GM19351 (cell line): Measurements from ENCODE around the gene TSPOAP1.

Experiments used
- ATAC-seq: cut with Tn5 transposase; IDR thresholded peaks from one replicate; pipeline ENCODE4 v1.9.1; 2021; ENCODE audit warnings: mild to moderate bottlenecking, moderate library complexity; ENCODE audit not compliant: unreplicated experiment

TSPOAP1 gene

DNA sequence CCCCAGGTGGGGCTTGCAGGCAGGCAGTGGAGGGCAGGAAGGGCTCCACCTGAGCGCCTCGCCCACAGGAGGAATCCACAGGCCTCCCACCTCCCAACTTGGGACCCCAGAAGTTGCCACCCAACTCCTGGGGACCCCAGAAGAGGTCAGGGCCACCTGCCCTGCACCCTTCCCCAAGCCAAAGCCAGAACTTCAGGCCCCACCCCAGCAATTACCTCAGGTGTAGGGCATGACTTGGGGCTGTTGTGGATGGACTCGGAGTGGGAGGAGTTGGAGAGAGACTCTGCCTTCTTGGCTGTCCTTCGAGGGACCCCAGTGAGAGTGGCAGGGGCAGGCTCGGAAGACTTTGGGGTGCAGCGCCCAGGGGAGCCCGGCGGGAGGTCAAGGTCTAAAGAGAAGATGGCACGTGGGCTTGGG lies 10.5 kb downstream of the TSPOAP1 start:
- no peak for ATAC-seq

DNA sequence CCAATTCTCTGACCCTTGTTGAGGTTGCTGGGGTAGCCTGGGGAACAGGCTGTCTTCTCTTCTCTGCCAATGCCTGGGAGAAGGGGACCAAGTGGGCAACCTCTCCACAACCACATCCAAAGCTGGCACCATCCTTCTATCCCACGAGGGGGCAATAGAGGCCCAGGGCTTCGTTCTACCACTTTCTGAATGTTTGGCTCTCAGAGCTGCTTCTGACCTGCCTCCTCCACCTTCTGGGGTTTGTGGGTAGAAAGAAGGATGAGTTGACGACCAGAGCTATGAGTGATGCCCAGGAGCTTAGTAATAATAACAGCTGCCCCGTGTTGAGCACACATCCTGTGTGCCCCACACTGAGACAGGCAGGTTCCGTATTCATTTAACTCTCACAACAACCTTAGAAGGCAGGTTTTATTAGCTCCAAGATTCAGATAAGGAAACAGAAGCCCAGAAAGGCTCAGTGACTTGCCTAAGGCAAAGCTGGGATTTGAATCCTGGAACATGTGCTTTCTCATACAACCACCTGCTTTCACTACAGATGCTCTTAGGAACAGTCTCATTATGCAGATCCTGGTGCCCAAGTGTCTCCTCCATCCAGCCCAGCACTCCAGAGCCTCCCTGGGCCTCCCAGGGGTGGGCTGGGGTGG lies 11.1 kb downstream of the TSPOAP1 start:
- ATAC-seq = peak; percentile 71

- no peak for ATAC-seq
Observed at GRCh38 chr17:58316260-58316960, 12.2 kb downstream of the TSPOAP1 start.

- ATAC-seq = no peak
Observed at GRCh38 chr17:58315750-58316149, 12.8 kb downstream of the TSPOAP1 start.

DNA sequence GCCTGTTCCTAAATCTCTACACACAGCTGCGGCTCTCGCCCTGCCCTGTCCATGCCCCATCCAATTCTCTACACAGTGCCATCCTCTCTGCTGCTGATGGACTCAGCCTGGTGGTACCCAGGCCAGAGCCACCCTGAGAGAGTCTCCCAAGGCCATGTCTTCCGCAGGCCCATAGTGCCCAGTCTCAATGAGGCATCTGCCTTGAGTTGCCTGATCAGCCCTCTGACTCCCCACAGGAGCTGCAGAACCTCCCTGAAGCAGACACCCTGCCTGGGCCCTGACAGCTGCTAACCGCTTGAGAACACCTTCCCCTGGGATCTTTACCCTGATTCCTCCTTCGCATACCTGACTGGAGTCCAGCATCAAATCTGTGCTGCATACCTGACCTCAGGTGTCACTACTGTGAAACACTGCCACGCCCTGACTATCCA lies 13.3 kb downstream of the TSPOAP1 start:
- ATAC-seq = no peak

GRCh38 chr17:58314706-58315015 lies 13.9 kb downstream of the TSPOAP1 start:
- no peak for ATAC-seq

DNA sequence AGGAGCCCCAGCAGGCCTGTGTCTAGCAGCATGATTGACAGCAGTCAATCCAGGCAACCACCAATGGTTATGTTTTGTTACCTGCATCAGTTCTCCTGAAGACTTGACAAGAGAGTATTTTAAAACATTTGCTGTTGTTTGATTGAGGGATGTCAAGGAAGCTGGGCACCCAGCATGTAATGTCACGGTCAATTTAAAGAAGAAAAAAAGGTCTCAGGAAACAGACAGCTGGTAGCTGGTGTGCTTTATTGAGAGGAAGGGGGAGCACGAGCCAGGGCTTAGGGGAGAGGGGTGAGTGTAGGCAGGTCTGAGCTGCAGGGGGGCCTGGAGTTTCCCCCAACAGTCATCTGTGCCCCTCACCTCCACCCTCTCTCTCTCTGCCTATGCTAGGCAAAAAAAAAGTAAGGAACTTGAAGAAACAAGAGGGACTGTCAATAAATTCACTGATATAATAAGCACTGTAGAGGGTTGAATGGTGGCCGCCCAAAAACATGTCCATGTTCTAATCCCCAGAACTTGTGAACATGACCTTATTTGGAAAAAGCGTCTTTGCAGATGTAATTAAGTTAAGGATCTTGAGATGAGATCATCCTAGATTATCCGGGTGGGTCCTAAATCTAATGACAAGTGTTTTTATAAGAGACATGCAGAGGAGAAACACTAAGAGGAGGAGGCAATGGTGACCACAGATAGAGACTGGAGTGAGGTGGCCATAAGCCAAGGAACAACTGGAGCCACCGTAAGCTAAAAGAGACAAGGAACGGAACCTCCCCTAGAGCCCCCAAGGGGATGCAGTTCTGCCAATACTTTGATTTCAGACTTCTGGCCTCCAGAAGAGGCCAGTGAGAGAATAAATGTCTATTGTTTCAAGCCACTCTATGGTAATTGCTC lies 14.5 kb downstream of the TSPOAP1 start:
- ATAC-seq = no peak

GRCh38 chr17:58312829-58313228 lies 15.8 kb downstream of the TSPOAP1 start:
- ATAC-seq = no peak

GRCh38 chr17:58312021-58312630 lies 16.5 kb downstream of the TSPOAP1 start:
- ATAC-seq = no peak

- ATAC-seq = no peak
Observed at GRCh38 chr17:58311429-58311894, 17.1 kb downstream of the TSPOAP1 start.

- ATAC-seq = no peak
Observed at GRCh38 chr17:58310511-58311428, 17.8 kb downstream of the TSPOAP1 start.

DNA sequence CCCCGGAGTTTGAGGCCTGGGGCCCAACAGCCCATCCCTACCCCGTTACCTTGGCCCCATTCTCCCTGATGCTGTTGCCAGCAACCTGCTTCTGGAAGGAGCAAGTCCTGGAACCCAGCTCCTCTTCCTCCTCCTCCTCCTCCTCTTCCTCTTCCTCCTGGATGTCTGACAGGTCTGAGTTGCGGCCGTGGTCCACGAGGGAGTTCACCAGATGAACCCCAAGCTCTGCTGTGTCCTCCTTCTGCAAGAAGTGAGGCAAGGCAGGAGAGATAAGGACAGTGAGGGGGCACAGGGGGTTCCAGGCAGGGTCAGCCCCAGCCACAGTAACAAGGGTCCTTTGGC lies 18.7 kb downstream of the TSPOAP1 start:
- ATAC-seq = no peak

DNA sequence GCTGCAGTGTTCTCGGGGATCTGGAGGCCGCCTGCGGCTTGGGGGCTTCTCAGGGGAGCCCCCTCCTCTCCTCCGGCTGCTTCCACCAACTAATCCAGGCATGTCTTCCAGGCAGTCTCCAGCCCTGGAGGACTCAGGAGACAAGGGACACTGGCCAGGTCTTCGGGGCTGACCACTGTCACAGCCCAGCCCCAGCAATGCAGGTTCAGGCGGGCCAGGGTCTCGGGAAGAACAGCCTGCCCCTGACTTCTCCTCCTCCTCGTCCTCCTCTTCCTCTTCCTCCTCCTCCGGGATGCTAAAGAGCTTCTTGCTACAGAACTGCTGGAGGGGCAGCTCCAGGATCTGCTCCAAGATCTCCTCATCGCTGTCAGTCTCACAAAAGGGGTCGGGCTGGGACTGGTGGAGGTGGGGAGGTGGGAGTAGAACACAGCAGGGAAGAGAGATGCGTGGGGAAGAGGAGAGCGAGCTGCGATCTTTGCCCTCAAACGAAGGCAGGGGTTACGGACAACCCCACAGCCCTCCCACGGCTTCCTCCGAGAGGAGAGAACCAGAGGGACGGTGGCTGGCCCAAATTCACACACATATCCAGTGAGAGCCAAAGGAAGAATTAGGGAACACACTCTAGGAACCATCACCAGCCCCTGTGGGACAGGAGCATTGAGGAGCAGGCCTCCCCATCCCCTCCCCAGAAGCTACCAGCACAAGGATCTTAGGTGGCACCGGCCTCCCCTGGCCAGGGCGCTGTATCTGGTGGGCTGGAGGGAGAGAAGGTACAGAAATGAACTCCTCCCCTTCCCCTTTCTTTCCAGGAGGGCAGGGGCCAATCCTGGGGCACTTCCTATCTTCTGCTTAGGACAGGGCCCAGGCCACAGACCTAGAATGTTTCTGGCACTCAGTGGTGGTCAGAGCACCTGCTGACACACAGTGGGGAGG lies 19.3 kb downstream of the TSPOAP1 start:
- no peak for ATAC-seq

DNA sequence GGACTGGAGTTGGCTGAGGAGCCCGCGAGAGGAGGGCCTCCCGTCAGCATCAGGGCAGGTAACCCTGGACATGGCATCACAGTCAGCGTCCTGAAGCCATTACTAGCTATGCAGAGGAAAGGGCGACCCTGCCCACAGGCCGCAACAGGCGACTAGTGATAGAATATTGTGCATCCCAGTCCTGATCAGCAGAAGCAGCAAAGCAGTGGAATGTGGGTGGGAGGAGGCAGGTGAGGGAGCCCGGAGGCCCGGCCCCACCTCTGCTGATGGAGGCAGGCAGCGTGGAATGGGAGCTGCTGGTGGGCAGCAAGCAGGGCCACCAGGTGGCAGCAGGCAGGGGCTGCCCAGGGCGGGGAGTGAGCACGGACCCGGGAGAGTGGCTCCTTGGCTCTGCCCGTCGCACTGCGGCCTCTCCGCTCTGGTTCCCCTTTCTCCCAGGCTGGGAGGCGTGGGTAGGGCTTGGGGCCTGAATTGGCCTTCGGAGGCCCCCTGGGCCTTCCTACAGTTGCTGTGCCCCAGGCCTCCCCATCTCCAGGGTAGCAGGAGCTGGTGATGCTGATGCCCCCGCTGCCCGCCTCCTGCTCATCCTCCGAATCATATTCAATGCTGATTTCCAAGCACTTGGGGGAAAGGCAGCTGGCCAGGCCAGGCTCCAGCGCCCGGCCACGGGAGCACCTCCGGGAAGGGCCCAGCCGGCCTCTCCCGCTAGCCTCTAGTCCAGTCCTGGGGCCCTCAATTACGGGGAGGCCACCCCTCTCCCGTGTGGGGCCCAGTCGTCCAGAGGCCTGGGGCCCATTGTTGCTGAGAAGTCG lies 20.2 kb downstream of the TSPOAP1 start:
- ATAC-seq = no peak

GRCh38 chr17:58307468-58308172 lies 21.0 kb downstream of the TSPOAP1 start:
- ATAC-seq = no peak

DNA sequence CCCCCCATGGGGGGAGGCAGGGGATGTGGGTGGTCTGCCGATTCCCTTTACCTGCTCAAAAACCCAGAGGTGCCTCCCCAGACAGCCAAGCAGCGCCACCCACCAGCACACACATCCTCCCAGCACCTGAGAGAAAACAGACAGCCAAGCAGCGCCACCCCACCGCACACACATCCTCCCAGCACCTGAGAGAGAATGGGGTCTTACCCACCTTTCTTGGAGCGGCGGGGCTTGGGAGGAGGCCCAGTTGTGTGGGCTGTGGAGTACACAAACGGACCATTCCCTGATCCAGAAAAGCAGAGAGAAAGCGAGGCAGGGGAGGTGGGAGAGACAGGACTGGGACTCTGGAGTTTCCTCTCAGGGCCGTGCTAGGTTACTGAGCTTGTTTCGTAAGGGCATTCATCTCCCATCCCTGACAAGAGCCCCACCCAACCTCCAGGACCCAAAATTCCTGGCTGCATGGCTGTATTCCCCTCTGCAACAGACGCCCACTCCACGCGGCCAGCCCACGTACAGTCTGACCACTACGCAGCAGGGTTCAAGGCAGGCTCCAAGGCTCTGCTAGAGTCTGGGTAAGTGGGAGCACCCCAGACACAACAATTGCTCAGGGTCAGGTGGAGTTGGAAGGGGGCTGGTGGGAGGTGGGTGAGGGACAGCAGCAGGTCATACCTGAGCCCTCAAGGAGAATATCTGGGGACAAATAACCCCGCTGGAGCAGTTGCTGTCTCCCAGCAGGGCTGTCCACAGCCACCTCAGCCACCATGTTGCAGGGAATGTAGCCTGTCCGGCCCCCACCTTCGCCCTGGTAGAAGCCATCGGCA lies 22.3 kb downstream of the TSPOAP1 start:
- no peak for ATAC-seq

- ATAC-seq = no peak
Observed at GRCh38 chr17:58305626-58306025, 23.0 kb downstream of the TSPOAP1 start.
